Large intestine (tissue), 3 donors: ENCODE measurements around the gene CSNK1D. TPM values are rescaled to one million over a fixed set of nuclear protein-coding genes. Genes with fewer than 3 reads are reported as not detected.
A peak's percentile ranks its signal among the peaks of the same experiment; 100 is the strongest.
"Not testable (repeated sequence)": the region's sequence is repeated elsewhere in the genome, so short reads cannot be mapped to it uniquely, and the experiment has no call there.

Source experiments
- DNase-seq, 2 donors: peaks; one replicate each; pipeline versions ENCODE4 v3.0.0 to v3.0.0-alpha.2; 2013
- H3K27ac ChIP-seq: one replicate; pipeline ENCODE4 v1.5.1; 2013; ENCODE audit warnings: low read length
- H3K27me3 ChIP-seq: 2 replicates; pipeline ENCODE4 v1.6.1; 2013; ENCODE audit warnings: low read length; ENCODE audit not compliant: control insufficient read depth, insufficient read depth
- H3K36me3 ChIP-seq: 2 replicates; pipeline ENCODE4 v1.6.1; 2013; ENCODE audit warnings: low read length; ENCODE audit not compliant: control insufficient read depth, insufficient read depth
- H3K4me1 ChIP-seq: one replicate; pipeline ENCODE4 v1.6.1; 2013; ENCODE audit warnings: low read length; ENCODE audit not compliant: control insufficient read depth, insufficient read depth
- H3K4me3 ChIP-seq: one replicate; pipeline ENCODE4 v1.5.1; 2013; ENCODE audit warnings: low read length
- H3K9me3 ChIP-seq: one replicate; pipeline ENCODE4 v1.6.1; 2013; ENCODE audit warnings: mild to moderate bottlenecking, low read depth, low read length, moderate library complexity; ENCODE audit not compliant: control insufficient read depth
- WGBS: methylation state at CpG from one replicate; pipeline ENCODE4 v1.1.5; 2013; ENCODE audit warnings: low lambda C conversion rate; ENCODE audit not compliant: insufficient coverage; 5-methylcytosine and 5-hydroxymethylcytosine counted together
- polyA plus RNA-seq: library from polyadenylated mRNA; unstranded; fragments of 120-200 nt; gene quantifications from one replicate; pipeline ENCODE4 v1.2.1, GENCODE V29; 2013

CSNK1D gene
- polyA plus RNA-seq, 1 donor = 147 TPM

DNA sequence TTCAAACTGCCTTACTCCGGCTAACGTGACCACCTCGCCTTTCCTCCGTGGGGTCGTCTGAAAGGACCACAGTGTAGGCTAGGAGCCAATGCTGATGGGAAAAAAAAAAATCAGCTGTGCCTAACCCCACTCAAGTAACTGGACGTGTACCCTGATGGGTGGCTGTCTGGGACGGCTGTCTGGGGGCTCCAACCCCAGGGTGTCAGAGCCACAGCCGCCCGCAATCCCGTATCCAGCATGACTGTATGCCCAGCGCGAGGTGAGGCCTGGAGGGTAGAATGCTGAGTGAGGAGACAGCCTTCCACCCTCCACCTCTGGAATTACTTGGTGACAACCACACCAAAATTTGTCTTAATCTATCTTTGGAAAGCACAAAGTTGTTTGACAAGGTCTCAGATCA lies 2.8 kb downstream of the CSNK1D start:
- Histone ChIP-seq H3K27ac (no peak overlapping the region), H3K36me3 (peaks cover 37% of the 10 kb centered on the region), H3K4me3 (no peak overlapping the region), H3K9me3 (peaks cover 3% of the 10 kb centered on the region), H3K4me1 (peaks cover 69% of the 10 kb centered on the region), H3K27me3 (no peaks in the 10 kb centered on the region)
- DNase-seq = no peak
- no CpG with 5 or more reads among the region's 12 CpGs for WGBS

DNA sequence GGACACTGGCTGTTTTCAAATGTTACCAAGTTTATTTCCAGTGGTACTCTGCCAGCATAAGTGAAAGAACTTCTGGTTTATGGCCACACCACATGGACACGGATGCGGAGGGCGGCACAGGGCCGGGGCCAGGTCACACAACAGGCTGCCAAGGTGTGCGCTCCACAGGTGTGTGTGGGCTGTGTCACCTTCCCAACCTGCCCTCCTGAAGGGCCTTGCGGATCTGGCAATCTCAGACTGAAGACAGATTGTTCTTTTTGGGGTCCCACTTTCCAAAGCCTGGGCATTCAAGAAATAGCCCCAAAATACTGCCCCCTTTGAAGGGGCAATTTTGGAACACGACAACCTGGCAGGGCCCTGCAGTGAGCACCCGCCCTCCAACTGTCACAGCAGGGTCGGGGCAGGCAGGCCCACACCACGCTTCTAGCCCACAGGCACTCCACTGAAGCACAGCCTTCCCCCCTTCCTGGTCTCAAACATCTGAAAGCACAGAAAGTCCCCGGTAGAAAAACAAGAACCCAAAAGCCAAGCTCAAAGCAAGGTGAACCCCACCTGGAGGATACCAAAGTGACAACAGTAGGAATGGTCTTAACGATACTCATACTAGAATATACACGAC lies 3.5 kb downstream of the CSNK1D start:
- peaks cover 68% of the 10 kb centered on the region for H3K4me1 ChIP-seq
- H3K36me3 ChIP-seq = peaks cover 44% of the 10 kb centered on the region
- no CpG with 5 or more reads among the region's 13 CpGs for WGBS
- no peaks in the 10 kb centered on the region for H3K27me3 ChIP-seq
- DNase-seq = no peak
- H3K27ac ChIP-seq = peak overlapping the region; percentile 97
- no peak overlapping the region for H3K4me3 ChIP-seq
- peaks cover 3% of the 10 kb centered on the region for H3K9me3 ChIP-seq

DNA sequence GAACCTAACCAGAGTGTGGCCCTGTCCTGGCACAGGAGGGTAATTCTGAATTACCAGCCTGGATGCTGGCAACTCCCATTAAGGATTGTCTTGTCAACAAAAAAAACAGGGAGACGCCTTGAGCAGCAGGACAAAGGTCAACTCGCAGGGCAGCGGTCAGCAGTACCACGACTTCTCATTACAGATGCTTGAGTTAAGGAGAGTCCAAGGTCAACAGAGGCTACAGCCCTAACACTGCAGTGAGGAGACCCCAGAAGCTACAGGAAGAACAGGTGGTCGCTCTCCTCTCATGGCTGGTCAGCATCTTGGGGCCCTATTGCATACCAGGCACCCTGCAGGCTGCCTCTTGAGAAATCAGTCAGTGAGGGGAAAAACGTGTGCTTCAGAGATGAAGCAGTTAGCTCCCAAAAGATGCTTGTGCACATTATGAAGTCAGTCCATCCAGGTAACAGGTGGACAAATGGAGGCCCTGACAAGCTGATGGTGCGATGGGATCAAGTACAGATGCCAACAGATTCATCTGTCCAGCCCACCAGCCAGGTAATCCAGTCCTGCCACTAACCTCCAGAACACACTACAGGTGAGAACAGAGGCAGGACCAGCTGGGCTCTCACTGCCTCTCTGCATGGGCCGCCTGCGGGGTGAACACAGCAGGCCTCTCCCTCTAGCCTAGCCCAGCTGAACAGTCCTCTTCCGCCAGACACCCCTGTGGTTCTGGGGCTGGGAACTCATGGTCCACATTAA lies 4.2 kb downstream of the CSNK1D start:
- peak overlapping the region; percentile 97 for H3K27ac ChIP-seq
- peaks cover 3% of the 10 kb centered on the region for H3K9me3 ChIP-seq
- H3K36me3 ChIP-seq = peaks cover 49% of the 10 kb centered on the region
- H3K27me3 ChIP-seq = no peaks in the 10 kb centered on the region
- no CpG with 5 or more reads among the region's 10 CpGs for WGBS
- no peak overlapping the region for H3K4me3 ChIP-seq
- peaks cover 64% of the 10 kb centered on the region for H3K4me1 ChIP-seq
- peak in 1 of 2 donors; percentile 68 for DNase-seq

DNA sequence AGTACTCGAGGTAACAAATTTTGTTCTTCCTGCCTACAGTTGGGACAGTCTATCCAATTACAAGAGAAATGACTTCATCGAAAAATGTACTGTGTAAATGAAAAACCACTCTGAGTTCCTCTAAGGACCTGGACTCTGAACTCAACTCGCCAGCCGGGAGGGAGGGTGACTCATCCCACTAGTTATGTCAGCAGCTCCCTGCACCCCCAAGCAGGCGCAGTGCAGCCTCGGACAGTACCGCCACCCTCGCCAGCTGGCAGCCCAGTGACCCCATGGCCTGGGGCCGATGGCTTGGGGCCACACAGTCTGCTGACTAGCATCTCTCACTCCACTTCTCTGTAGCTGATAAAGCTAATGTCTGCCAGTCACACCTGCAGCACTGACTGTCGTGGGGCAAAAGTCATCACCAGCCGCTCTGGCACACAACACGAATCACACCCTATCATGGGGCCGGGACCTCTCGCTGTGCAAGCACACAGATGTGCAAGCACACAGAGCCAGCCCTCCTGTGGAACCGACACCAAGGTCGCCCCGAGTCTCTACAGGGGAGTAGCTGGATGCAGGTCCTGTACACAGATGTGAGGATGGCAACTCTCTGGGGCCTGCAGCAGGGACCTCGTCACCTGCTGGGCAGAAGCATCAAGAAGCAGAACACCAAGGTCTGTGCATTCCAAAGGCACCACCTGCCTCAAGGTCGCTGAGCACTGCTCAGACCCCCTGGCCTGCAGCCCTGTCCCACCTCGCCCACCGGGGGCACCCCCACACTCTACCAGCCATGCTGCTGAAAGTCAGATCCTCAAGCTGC lies 5.7 kb downstream of the CSNK1D start:
- Histone ChIP-seq H3K4me3 (peak overlapping the region; percentile 22), H3K36me3 (peaks cover 63% of the 10 kb centered on the region), H3K4me1 (peaks cover 58% of the 10 kb centered on the region), H3K27ac (peak overlapping the region; percentile 97), H3K9me3 (no peaks in the 10 kb centered on the region), H3K27me3 (no peaks in the 10 kb centered on the region)
- peak; percentile 95 to 98 for DNase-seq
- no CpG with 5 or more reads among the region's 21 CpGs for WGBS

- Histone ChIP-seq H3K4me3 (no peak overlapping the region), H3K27ac (peak overlapping the region; percentile 97), H3K27me3 (no peaks in the 10 kb centered on the region), H3K4me1 (peaks cover 47% of the 10 kb centered on the region), H3K36me3 (peaks cover 69% of the 10 kb centered on the region), H3K9me3 (no peaks in the 10 kb centered on the region)
- WGBS = no CpG with 5 or more reads among the region's 10 CpGs
- no peak for DNase-seq
Measured at GRCh38 chr17:82266142-82266541, 7.4 kb downstream of the CSNK1D start.

DNA sequence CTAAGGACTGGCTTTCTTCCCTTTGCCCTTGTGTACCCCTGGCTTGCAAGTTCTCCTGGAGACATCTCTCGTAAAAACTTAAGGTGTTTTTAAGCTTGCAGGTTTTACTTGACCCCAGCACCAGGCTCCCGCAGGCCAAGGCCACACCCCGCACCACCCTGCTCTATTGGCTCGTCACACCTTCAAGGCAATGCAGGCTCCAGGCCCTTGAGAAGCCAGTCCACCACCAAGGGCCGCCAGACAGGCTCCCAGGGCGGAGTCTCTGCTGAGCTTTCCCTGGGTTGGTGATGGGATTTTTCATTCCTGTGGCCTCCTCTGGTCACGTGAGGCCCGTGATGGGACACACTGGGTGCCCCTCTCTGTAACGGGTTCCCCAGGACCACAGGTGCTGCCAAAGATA lies 9.9 kb downstream of the CSNK1D start:
- H3K36me3 ChIP-seq = peaks cover 77% of the 10 kb centered on the region

DNA sequence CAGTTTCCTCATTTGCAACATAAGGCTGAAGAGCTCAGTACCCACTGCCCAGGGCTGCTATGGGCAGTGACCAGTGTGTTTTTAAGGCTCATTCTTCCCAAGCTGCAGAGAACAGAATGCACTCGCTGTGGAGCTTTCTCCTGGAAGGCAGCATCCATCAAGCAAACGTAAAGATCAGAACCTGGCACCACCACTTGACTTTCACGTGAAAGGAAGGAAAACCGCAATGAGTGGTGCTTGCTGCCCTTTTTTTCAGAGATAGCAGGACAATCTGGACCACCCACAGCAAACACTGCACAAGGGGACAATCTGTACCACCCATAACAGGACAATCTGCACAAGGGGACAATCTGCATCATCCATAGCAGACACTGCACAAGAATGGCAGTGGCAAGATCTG lies 11.2 kb downstream of the CSNK1D start:
- Histone ChIP-seq H3K27ac (no peak overlapping the region), H3K27me3 (no peaks in the 10 kb centered on the region), H3K9me3 (no peaks in the 10 kb centered on the region), H3K4me1 (peaks cover 13% of the 10 kb centered on the region), H3K4me3 (no peak overlapping the region), H3K36me3 (peaks cover 86% of the 10 kb centered on the region)
- DNase-seq = no peak
- no CpG with 5 or more reads among the region's 4 CpGs for WGBS

More for the DNA sequence above, 9.9 kb downstream of the CSNK1D start:
- no peak for DNase-seq
- Histone ChIP-seq H3K4me3 (no peak overlapping the region), H3K27ac (no peak overlapping the region), H3K4me1 (peaks cover 24% of the 10 kb centered on the region), H3K27me3 (no peaks in the 10 kb centered on the region), H3K9me3 (no peaks in the 10 kb centered on the region)
- 90% methylated on average over 2 of the region's 9 CpGs for WGBS

DNA sequence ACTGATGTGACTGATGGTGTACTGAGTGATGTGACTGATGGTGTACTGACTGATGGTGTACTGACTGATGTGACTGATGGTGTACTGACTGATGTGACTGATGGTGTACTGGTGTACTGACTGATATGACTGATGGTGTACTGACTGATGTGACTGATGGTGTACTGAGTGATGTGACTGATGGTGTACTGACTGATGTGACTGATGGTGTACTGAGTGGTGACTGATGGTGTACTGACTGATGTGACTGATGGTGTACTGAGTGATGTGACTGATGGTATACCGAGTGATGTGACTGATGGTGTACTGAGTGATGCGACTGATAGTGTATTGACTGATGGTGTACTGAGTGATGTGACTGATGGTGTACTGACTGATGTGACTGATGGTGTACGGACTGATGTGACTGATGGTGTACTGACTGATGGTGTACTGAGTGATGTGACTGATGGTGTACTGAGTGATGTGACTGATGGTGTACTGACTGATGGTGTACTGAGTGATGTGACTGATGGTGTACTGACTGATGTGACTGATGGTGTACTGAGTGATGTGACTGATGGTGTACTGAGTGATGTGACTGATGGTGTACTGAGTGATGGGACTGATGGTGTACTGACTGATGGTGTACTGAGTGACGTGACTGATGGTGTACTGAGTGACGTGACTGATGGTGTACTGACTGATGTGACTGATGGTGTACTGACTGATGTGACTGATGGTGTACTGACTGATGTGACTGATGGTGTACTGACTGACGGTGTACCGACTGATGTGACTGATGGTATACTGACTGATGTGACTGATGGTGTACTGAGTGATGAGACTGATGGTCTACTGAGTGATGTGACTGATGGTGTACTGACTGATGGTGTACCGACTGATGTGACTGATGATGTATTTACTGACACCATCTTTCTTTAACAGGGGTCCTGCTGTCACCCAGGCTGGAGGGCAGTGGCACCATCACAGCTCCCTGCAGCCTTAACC lies 13.2 kb downstream of the CSNK1D start:
- H3K9me3 ChIP-seq, H3K4me1 ChIP-seq, H3K27me3 ChIP-seq, H3K4me3 ChIP-seq, DNase-seq, H3K27ac ChIP-seq: not testable (repeated sequence)
- 100% methylated on average over 2 of the region's 8 CpGs for WGBS
- H3K36me3 ChIP-seq = peaks cover 85% of the 10 kb centered on the region

DNA sequence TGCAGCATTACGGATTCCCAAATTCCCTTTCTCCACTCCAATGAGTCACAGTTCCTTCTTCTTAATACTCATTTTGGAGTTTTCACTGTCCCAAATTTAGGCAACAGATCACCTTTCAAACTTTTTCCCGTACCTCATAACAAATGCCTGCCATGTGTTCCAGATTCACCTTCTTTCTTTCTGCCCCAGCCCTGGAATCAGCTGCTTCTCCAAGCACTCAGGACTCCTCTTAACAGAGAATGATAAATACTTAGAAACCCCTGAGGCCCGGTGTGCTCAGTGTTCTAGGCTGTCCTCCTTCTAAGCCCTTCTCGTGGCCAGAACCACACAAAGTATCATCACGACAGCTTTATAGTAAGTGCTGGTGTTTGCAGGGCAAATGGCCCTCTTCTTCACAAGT lies 14.9 kb downstream of the CSNK1D start:
- peaks cover 13% of the 10 kb centered on the region for H3K9me3 ChIP-seq
- no peak overlapping the region for H3K27ac ChIP-seq
- no peaks in the 10 kb centered on the region for H3K4me1 ChIP-seq
- WGBS = 86% methylated on average over 1 of the region's 5 CpGs
- H3K36me3 ChIP-seq = peaks cover 76% of the 10 kb centered on the region
- H3K27me3 ChIP-seq = no peaks in the 10 kb centered on the region
- H3K4me3 ChIP-seq = no peak overlapping the region
- no peak for DNase-seq
